ENCODE results near the gene SH2D7. TPM values are rescaled to one million over a fixed set of nuclear protein-coding genes. Genes with fewer than 3 reads are reported as not detected.

Gene SH2D7
- total RNA-seq, 1 donor from 2014 or later, result not detected

DNA sequence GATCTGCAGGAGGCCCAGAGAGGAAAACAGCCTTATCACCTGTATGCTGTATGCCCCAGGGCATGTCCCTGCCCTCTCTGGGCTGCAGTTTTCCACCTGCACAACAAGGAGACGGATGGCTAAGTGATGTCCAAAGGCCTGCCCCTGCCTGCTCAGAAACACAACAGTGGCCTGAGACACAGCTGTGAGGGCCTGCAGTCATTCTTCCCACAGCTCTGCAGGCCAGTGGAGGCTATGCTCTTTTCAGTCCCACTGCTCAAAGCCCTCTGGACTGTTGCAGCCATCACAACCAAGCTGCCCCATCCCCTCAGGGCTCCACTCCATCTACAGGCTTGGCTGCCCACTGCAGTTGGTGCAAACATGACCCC, 9.6 kb upstream of the SH2D7 start:
- Mint-ChIP-seq H3K9me3 (no peaks in the 10 kb centered on the region), H3K4me1 (no peaks in the 10 kb centered on the region), H3K27ac (no peak overlapping the region), H3K4me3 (no peak overlapping the region), H3K36me3 (no peaks in the 10 kb centered on the region), H3K27me3 (ENCODE audit: insufficient read depth, low read depth) (peaks cover 7% of the 10 kb centered on the region)
- H3K4me1 ChIP-seq, result no peaks in the 10 kb centered on the region
- DNase-seq (ENCODE audit: low spot score), result no peak
- no peak overlapping the region for H2AFZ ChIP-seq (replicated peaks)
- no peaks in the 10 kb centered on the region for H3K36me3 ChIP-seq
- no peaks in the 10 kb centered on the region for H4K20me1 ChIP-seq (ENCODE audit: low read depth)
- no peaks in the 10 kb centered on the region for H3F3A ChIP-seq (ENCODE audit: low read depth)
- no peak overlapping the region for H3K4me2 ChIP-seq
- no peak overlapping the region for H3K27ac ChIP-seq
- TF ChIP-seq EZH2phosphoT487 (IDR thresholded peaks at IDR 0.05) (no peak), EZH2 (IDR thresholded peaks at IDR 0.05) (no peak)
- TF ChIP-seq, protein P1, sequence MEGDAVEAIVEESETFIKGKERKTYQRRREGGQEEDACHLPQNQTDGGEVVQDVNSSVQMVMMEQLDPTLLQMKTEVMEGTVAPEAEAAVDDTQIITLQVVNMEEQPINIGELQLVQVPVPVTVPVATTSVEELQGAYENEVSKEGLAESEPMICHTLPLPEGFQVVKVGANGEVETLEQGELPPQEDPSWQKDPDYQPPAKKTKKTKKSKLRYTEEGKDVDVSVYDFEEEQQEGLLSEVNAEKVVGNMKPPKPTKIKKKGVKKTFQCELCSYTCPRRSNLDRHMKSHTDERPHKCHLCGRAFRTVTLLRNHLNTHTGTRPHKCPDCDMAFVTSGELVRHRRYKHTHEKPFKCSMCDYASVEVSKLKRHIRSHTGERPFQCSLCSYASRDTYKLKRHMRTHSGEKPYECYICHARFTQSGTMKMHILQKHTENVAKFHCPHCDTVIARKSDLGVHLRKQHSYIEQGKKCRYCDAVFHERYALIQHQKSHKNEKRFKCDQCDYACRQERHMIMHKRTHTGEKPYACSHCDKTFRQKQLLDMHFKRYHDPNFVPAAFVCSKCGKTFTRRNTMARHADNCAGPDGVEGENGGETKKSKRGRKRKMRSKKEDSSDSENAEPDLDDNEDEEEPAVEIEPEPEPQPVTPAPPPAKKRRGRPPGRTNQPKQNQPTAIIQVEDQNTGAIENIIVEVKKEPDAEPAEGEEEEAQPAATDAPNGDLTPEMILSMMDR (IDR thresholded peaks at IDR 0.05), result no peak
- no peaks in the 10 kb centered on the region for H3K9me3 ChIP-seq (ENCODE audit: low read depth)
- H3K79me2 ChIP-seq (ENCODE audit: low read depth), result no peaks in the 10 kb centered on the region
- no peak overlapping the region for H3K4me3 ChIP-seq
- no peak overlapping the region for H3K9ac ChIP-seq
- H3K27me3 ChIP-seq, result no peaks in the 10 kb centered on the region

- Histone ChIP-seq H4K20me1 (ENCODE audit: low read depth) (no peaks in the 10 kb centered on the region), H3K4me1 (no peaks in the 10 kb centered on the region), H3K9ac (no peak overlapping the region), H2AFZ (replicated peaks) (no peak overlapping the region), H3K27me3 (no peaks in the 10 kb centered on the region), H3F3A (ENCODE audit: low read depth) (no peaks in the 10 kb centered on the region), H3K4me3 (no peak overlapping the region), H3K27ac (no peak overlapping the region), H3K9me3 (ENCODE audit: low read depth) (no peaks in the 10 kb centered on the region), H3K4me2 (no peak overlapping the region), H3K79me2 (ENCODE audit: low read depth) (no peaks in the 10 kb centered on the region), H3K36me3 (no peaks in the 10 kb centered on the region)
- no peak for DNase-seq (ENCODE audit: low spot score)
- H3K27me3 Mint-ChIP-seq (ENCODE audit: insufficient read depth, low read depth), result peaks cover 7% of the 10 kb centered on the region
- H3K4me3 Mint-ChIP-seq, result peak overlapping the region; percentile 41
- no peaks in the 10 kb centered on the region for H3K4me1 Mint-ChIP-seq
- no peak for TF ChIP-seq EZH2phosphoT487 (IDR thresholded peaks at IDR 0.05)
- TF ChIP-seq, protein P1 (IDR thresholded peaks at IDR 0.05), result no peak
- peak overlapping the region; percentile 82 for H3K27ac Mint-ChIP-seq
- no peaks in the 10 kb centered on the region for H3K36me3 Mint-ChIP-seq
- no peaks in the 10 kb centered on the region for H3K9me3 Mint-ChIP-seq
Observed at GRCh38 chr15:78083186-78083585, 9.2 kb upstream of the SH2D7 start.

DNA sequence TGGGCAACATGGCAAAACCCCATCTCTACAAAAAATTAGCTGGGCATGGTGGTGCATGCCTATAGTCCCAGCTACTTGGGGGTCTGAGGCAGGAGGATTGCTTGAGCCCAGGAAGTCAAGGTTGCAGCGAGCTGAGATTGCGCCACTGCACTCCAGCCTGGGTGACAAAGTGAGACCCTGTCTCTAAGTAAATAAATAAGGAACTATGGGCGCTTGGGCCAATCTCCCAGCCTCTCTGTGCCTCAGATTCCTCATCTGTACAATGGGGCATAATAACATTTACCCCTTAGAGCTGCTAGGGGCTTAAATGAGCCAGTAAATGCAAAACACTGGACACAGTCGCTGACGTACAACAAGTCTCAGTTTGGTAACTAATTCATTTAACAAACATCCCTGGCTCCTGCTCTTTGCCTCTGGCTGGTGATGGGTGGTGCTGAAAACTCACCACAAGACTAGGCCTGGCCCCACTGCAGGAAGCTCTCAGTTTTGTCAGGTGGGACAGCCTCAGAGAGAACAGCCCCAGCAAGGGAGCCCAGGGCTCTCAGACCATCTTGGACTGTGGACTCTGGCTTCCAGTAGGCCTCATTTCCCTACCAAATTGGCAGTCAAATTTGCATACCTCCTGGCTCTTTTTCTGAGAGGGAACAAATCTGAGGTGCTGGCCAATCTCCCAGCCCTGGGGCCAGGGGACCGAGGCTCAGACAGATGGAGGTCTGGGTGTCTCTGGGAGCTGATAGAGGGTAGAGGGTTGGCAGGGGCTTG, 8.5 kb upstream of the SH2D7 start:
- DNase-seq (ENCODE audit: low spot score), result no peak

More for the DNA sequence above, 8.5 kb upstream of the SH2D7 start:
- Histone ChIP-seq H3K27ac (no peak overlapping the region), H3K36me3 (no peaks in the 10 kb centered on the region), H3K9ac (no peak overlapping the region), H3K9me3 (ENCODE audit: low read depth) (no peaks in the 10 kb centered on the region), H3K79me2 (ENCODE audit: low read depth) (no peaks in the 10 kb centered on the region), H2AFZ (replicated peaks) (no peak overlapping the region), H3K4me1 (no peaks in the 10 kb centered on the region), H3K4me3 (no peak overlapping the region), H3K27me3 (no peaks in the 10 kb centered on the region), H4K20me1 (ENCODE audit: low read depth) (no peaks in the 10 kb centered on the region), H3F3A (ENCODE audit: low read depth) (no peaks in the 10 kb centered on the region), H3K4me2 (no peak overlapping the region)
- TF ChIP-seq EZH2phosphoT487 (IDR thresholded peaks at IDR 0.05) (no peak), EZH2 (IDR thresholded peaks at IDR 0.05) (no peak)
- TF ChIP-seq, protein P1 (IDR thresholded peaks at IDR 0.05), result no peak
- Mint-ChIP-seq H3K4me1 (no peaks in the 10 kb centered on the region), H3K4me3 (no peak overlapping the region), H3K36me3 (no peaks in the 10 kb centered on the region), H3K9me3 (no peaks in the 10 kb centered on the region), H3K27me3 (ENCODE audit: insufficient read depth, low read depth) (peaks cover 7% of the 10 kb centered on the region), H3K27ac (no peak overlapping the region)

Data from neural progenitor cell (in vitro differentiated cells).